ENCODE results near the gene MXD4. TPM values are rescaled to one million over a fixed set of nuclear protein-coding genes. Genes with fewer than 3 reads are reported as not detected.

Gene MXD4
- total and polyA plus RNA-seq, 9 of the 15 experiments (the other 6 are each of a cell fraction or from before 2014, with no cell fraction given) = 0.06 to 13.5 (median 5.9) TPM

DNA sequence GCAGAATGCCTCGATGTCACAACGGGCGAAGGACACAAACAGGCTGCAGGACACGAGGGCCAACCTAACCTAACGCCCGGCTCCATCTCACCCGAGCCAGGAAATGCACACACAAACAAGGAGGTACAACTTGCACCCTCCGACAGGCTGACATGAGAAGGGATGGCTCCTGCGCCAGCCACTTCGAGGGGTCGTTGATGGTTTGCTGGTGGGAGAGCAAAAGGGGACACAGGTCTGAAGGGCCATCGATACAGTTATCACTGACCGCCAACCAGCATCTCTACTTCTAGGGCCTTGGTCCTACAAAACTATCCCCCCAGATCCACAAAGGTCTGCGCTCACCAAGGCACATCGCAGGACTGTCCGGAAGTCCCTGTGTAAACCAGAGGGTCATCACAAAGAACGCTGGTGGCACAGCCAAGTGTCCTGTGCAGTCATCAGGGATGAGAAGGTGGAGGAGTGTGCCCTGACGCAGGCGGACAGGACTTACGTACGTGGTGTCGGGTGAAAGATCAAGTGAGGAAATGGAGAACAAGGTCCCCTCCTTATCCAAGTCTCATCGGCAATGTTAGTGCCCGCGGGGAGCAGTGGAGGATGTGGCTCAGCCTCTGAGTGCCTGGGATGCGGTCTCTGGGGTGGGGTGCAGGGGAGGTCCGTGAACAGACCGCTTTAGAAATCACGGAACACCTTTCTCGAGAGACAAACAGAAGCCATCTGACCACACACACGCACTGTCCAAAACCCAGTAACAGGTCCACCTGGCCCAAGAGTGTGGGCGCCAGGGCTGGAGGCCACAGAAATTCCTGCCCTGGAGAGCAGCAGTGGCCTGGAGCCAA lies 7.0 kb downstream of the MXD4 start:
- WGBS (ENCODE audit: insufficient coverage, low coverage, missing lambda C conversion rate) = 70% methylated on average over 29 of the region's 32 CpGs
- H2AFZ ChIP-seq (ENCODE audit: low read depth, low read length) = no peak overlapping the region
- H4K20me1 ChIP-seq (replicated peaks; ENCODE audit: control insufficient read depth, insufficient read depth, low read length) = no peaks in the 10 kb centered on the region; the same call in 1 of the 2 replicates
- no peak for FAIRE-seq
- no peak for DNase-seq (ENCODE audit: extremely low read depth in 1 of 4, low spot score in 3 of 4)
- H3K9me1 ChIP-seq (ENCODE audit: control insufficient read depth, insufficient read depth, low read length) = no peaks in the 10 kb centered on the region
- ChIA-PET POLR2A (interaction anchor here (0.6 to 0.8 kb wide), 2 partner anchors 176 to 1531 kb away, joined by 3 read pairs; no protein-coding TSS in a partner anchor), CTCF (ENCODE audit: low intra/inter-chr PET ratio) (no interaction called here)
- in situ Hi-C loops (cut with MboI) (no loop called here), intact Hi-C loops (cut with micrococcal nuclease) (no loop called here)
- TF ChIP-seq RBM22 (IDR thresholded peaks at IDR 0.05; ENCODE audit: low read depth, low read length, poor library complexity, severe bottlenecking) (no peak), ZNF282 (CRISPR knock-in tag; IDR thresholded peaks at IDR 0.05) (0 out of 2 replicates have a peak, but pooled peaks have one; percentile 22)
- TF ChIP-seq, protein P1, sequence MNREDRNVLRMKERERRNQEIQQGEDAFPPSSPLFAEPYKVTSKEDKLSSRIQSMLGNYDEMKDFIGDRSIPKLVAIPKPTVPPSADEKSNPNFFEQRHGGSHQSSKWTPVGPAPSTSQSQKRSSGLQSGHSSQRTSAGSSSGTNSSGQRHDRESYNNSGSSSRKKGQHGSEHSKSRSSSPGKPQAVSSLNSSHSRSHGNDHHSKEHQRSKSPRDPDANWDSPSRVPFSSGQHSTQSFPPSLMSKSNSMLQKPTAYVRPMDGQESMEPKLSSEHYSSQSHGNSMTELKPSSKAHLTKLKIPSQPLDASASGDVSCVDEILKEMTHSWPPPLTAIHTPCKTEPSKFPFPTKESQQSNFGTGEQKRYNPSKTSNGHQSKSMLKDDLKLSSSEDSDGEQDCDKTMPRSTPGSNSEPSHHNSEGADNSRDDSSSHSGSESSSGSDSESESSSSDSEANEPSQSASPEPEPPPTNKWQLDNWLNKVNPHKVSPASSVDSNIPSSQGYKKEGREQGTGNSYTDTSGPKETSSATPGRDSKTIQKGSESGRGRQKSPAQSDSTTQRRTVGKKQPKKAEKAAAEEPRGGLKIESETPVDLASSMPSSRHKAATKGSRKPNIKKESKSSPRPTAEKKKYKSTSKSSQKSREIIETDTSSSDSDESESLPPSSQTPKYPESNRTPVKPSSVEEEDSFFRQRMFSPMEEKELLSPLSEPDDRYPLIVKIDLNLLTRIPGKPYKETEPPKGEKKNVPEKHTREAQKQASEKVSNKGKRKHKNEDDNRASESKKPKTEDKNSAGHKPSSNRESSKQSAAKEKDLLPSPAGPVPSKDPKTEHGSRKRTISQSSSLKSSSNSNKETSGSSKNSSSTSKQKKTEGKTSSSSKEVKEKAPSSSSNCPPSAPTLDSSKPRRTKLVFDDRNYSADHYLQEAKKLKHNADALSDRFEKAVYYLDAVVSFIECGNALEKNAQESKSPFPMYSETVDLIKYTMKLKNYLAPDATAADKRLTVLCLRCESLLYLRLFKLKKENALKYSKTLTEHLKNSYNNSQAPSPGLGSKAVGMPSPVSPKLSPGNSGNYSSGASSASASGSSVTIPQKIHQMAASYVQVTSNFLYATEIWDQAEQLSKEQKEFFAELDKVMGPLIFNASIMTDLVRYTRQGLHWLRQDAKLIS (CRISPR knock-in tag; IDR thresholded peaks at IDR 0.05) = no peak
- no peaks in the 10 kb centered on the region for H3K27me3 ChIP-seq (ENCODE audit: control insufficient read depth in 2 of 2, insufficient read depth in 2 of 2, low read length in 2 of 2)
- no peak overlapping the region for H3K4me2 ChIP-seq (ENCODE audit: insufficient read depth, low read length)
- no peak overlapping the region for H3K4me3 ChIP-seq
- H3K9me3 ChIP-seq (replicated peaks; ENCODE audit: control insufficient read depth, insufficient read depth, low read depth, low read length) = no peaks in the 10 kb centered on the region
- H3K79me2 ChIP-seq (ENCODE audit: control insufficient read depth, insufficient read depth, low read length) = no peaks in the 10 kb centered on the region
- BruUV-seq (replicated peaks) = no TSS peak
- no peaks in the 10 kb centered on the region for H3K36me3 ChIP-seq (ENCODE audit: control insufficient read depth, insufficient read depth, low read length)
- no peak overlapping the region; a peak in 1 of 4 replicates for H3K9ac ChIP-seq (ENCODE audit: insufficient read depth in 1 of 2, low read depth in 2 of 2, low read length in 2 of 2)
- H3K27ac ChIP-seq (ENCODE audit: extremely low read depth, low read depth, low read length) = no peak overlapping the region
- no peak for ATAC-seq
- peaks cover 0 to 74% of the 10 kb centered on the region in 2 experiments; a peak in 2 of 5 replicates for H3K4me1 ChIP-seq (replicated peaks in 1 of 2; ENCODE audit: control insufficient read depth in 2 of 2, insufficient read depth in 2 of 2, low read length in 2 of 2)

Data from K562 (cell line).